Keratinocyte (primary cell): ENCODE measurements around the gene CELF2. TPM values are rescaled to one million over a fixed set of nuclear protein-coding genes. Genes with fewer than 3 reads are reported as not detected.

Source experiments
- DNase-seq: peaks from one replicate; pipeline ENCODE4 v3.0.0-alpha.2; 2011; ENCODE audit warnings: low read depth, missing footprints, low spot score
- FAIRE-seq: peaks from 2 replicates; lab custom pipeline; 2011; peaks lifted over from hg19 to GRCh38; lab: Jason Lieb, UNC
- H2AFZ ChIP-seq: 2 replicates; pipeline ENCODE4 v1.6.0; 2012; ENCODE audit warnings: low read length, control low read depth, inconsistent platforms; ENCODE audit not compliant: control insufficient read depth
- H3K27ac ChIP-seq: 2 replicates; pipeline ENCODE4 v1.5.1; 2011; ENCODE audit warnings: low read length; ENCODE audit not compliant: control insufficient read depth, insufficient read depth
- H3K27me3 ChIP-seq: 3 replicates; pipeline ENCODE4 v1.6.0; 2011; ENCODE audit warnings: low read length; ENCODE audit not compliant: control insufficient read depth, insufficient read depth; ENCODE audit errors: extremely low read depth
- H3K36me3 ChIP-seq, 2 experiments: 2 replicates in 1 of 2; 3 replicates in 1 of 2; pipeline ENCODE4 v1.5.1; 2011; ENCODE audit warnings: low read length in 2 of 2, mild to moderate bottlenecking in 1 of 2; ENCODE audit not compliant: control insufficient read depth in 2 of 2, insufficient read depth in 2 of 2; ENCODE audit errors: extremely low read depth in 1 of 2
- H3K4me1 ChIP-seq: 3 replicates; pipeline ENCODE4 v1.5.1; 2011; ENCODE audit warnings: low read length; ENCODE audit not compliant: control insufficient read depth, insufficient read depth; ENCODE audit errors: extremely low read depth
- H3K4me2 ChIP-seq: 3 replicates; pipeline ENCODE4 v1.6.0; 2011; ENCODE audit warnings: low read depth, low read length; ENCODE audit not compliant: control insufficient read depth, insufficient read depth; ENCODE audit errors: extremely low read depth
- H3K4me3 ChIP-seq, 3 experiments: fragments of 200-600 bp in 1 of 3; sonication (generic) in 1 of 3; 2 replicates in 2 of 3; 3 replicates in 1 of 3; pipeline ENCODE4 v1.5.1; 2011 to 2016; ENCODE audit warnings: low read length in 3 of 3, mild to moderate bottlenecking in 3 of 3, control low read depth in 2 of 3, inconsistent platforms in 1 of 3, low read depth in 1 of 3, mixed read lengths in 1 of 3, mixed run types in 1 of 3, moderate library complexity in 1 of 3; ENCODE audit not compliant: control insufficient read depth in 2 of 3, insufficient read depth in 2 of 3; ENCODE audit errors: extremely low read depth in 1 of 3
- H3K79me2 ChIP-seq: 2 replicates; pipeline ENCODE4 v1.6.0; 2012; ENCODE audit warnings: low read length; ENCODE audit not compliant: control insufficient read depth, insufficient read depth
- H3K9ac ChIP-seq: 3 replicates; pipeline ENCODE4 v1.6.0; 2011; ENCODE audit warnings: low read length; ENCODE audit not compliant: control insufficient read depth, insufficient read depth; ENCODE audit errors: extremely low read depth
- H3K9me1 ChIP-seq: 3 replicates; pipeline ENCODE4 v1.6.0; 2011; ENCODE audit warnings: low read length; ENCODE audit not compliant: control insufficient read depth, insufficient read depth; ENCODE audit errors: extremely low read depth
- H3K9me3 ChIP-seq: 2 replicates; pipeline ENCODE4 v1.5.1; 2012; ENCODE audit warnings: low read depth, low read length; ENCODE audit not compliant: control insufficient read depth
- H4K20me1 ChIP-seq: 3 replicates; pipeline ENCODE4 v1.6.0; 2011; ENCODE audit warnings: low read length; ENCODE audit not compliant: control insufficient read depth, insufficient read depth; ENCODE audit errors: extremely low read depth
- EZH2 ChIP-seq: IDR thresholded peaks from one replicate; pipeline ENCODE4 v1.6.1; 2012; ENCODE audit warnings: inconsistent platforms, mild to moderate bottlenecking, low read length, moderate library complexity
- dilution Hi-C: fragments of 300-500 bp; cut with MboI; formaldehyde crosslinking; loops from one replicate; pipeline ENCODE4 v1.7.0; 2020; ENCODE audit warnings: low sequenced_read_pairs; ENCODE audit not compliant: extremely low pct_ligation_motif_present
- polyA plus RNA-seq, 5 experiments: library from polyadenylated mRNA; depleted of rRNA in 3 of 5; stranded (reverse) in 3 of 5; stranded (forward) in 1 of 5; unstranded in 1 of 5; fragments of >200 nt; gene quantifications; 1 replicate in 1 of 5; 2 replicates in 3 of 5; 3 replicates in 1 of 5; pipeline versions ENCODE4 v1.2.1 to v1.2.3, GENCODE V29; 2011 to 2012; ENCODE audit warnings: missing spikeins in 2 of 5, low read depth in 1 of 5, low replicate concordance in 1 of 5
- TF ChIP-seq, protein P1 (sequence below), 3 experiments: IDR thresholded peaks in 1 of 3; conservative IDR thresholded peaks in 1 of 3; optimal IDR thresholded peaks in 1 of 3; 2 replicates in 2 of 3; 3 replicates in 1 of 3; pipeline versions ENCODE3 to v1.5.1; 2011; ENCODE audit warnings: low read length in 3 of 3, mild to moderate bottlenecking in 3 of 3, moderate library complexity in 2 of 3, control low read depth in 1 of 3, inconsistent platforms in 1 of 3; ENCODE audit not compliant: insufficient read depth in 2 of 3; ENCODE audit errors: extremely low read depth in 1 of 3

CELF2 gene
- polyA plus RNA-seq, 1 donor (not counting 4 experiments of a cell fraction or from before 2014, with no cell fraction given), result 9.8 TPM

GRCh38 chr10:11249808-11250195, 232.1 kb downstream of the CELF2 start:
- Histone ChIP-seq H3K79me2 (no peaks in the 10 kb centered on the region), H3K27me3 (no peaks in the 10 kb centered on the region), H3K9ac (no peak overlapping the region), H2AFZ (no peak overlapping the region), H3K9me1 (no peaks in the 10 kb centered on the region), H3K4me1 (no peaks in the 10 kb centered on the region), H3K4me2 (no peak overlapping the region), H3K36me3 (no peaks in the 10 kb centered on the region), H3K27ac (no peak overlapping the region), H3K4me3 (no peak overlapping the region), H4K20me1 (no peaks in the 10 kb centered on the region), H3K9me3 (no peaks in the 10 kb centered on the region)
- no peak for DNase-seq
- no peak for FAIRE-seq
- dilution Hi-C loops, result no loop called here
- no peak for TF ChIP-seq EZH2
- TF ChIP-seq, protein P1, sequence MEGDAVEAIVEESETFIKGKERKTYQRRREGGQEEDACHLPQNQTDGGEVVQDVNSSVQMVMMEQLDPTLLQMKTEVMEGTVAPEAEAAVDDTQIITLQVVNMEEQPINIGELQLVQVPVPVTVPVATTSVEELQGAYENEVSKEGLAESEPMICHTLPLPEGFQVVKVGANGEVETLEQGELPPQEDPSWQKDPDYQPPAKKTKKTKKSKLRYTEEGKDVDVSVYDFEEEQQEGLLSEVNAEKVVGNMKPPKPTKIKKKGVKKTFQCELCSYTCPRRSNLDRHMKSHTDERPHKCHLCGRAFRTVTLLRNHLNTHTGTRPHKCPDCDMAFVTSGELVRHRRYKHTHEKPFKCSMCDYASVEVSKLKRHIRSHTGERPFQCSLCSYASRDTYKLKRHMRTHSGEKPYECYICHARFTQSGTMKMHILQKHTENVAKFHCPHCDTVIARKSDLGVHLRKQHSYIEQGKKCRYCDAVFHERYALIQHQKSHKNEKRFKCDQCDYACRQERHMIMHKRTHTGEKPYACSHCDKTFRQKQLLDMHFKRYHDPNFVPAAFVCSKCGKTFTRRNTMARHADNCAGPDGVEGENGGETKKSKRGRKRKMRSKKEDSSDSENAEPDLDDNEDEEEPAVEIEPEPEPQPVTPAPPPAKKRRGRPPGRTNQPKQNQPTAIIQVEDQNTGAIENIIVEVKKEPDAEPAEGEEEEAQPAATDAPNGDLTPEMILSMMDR (optimal IDR thresholded peaks at IDR 0.05 in 1 of 3, IDR thresholded peaks at IDR 0.05 in 1 of 3, conservative IDR thresholded peaks at IDR 0.05 in 1 of 3; ENCODE audit: extremely low read depth in 1 of 3, insufficient read depth in 2 of 3, low read length in 3 of 3), result no peak

GRCh38 chr10:11250304-11250703, 232.6 kb downstream of the CELF2 start:
- Histone ChIP-seq H3K4me2 (no peak overlapping the region), H3K9ac (no peak overlapping the region), H3K9me1 (no peaks in the 10 kb centered on the region), H3K79me2 (no peaks in the 10 kb centered on the region), H3K27me3 (no peaks in the 10 kb centered on the region), H2AFZ (no peak overlapping the region), H3K36me3 (no peaks in the 10 kb centered on the region), H3K4me1 (no peaks in the 10 kb centered on the region), H3K4me3 (no peak overlapping the region), H4K20me1 (no peaks in the 10 kb centered on the region), H3K27ac (no peak overlapping the region), H3K9me3 (no peaks in the 10 kb centered on the region)
- dilution Hi-C loops, result no loop called here
- DNase-seq (no peak), FAIRE-seq (no peak)
- TF ChIP-seq, protein P1 (optimal IDR thresholded peaks at IDR 0.05 in 1 of 3, IDR thresholded peaks at IDR 0.05 in 1 of 3, conservative IDR thresholded peaks at IDR 0.05 in 1 of 3; ENCODE audit: extremely low read depth in 1 of 3, insufficient read depth in 2 of 3, low read length in 3 of 3), result no peak
- no peak for TF ChIP-seq EZH2
